NCI-H2107 treated with DMSO at 0.1 percent for 48 hours (cell line): ENCODE measurements around the gene NCOA1.
A peak's percentile ranks its signal among the peaks of the same experiment; 100 is the strongest.

Source experiments
- DNase-seq: peaks from one replicate; lab custom pipeline; 2025; ENCODE audit not compliant: unreplicated experiment; lab: John Stamatoyannopoulos, UW

Gene NCOA1

GRCh38 chr2:24731040-24731439, 240.0 kb downstream of the NCOA1 start:
- DNase-seq = no peak

DNA sequence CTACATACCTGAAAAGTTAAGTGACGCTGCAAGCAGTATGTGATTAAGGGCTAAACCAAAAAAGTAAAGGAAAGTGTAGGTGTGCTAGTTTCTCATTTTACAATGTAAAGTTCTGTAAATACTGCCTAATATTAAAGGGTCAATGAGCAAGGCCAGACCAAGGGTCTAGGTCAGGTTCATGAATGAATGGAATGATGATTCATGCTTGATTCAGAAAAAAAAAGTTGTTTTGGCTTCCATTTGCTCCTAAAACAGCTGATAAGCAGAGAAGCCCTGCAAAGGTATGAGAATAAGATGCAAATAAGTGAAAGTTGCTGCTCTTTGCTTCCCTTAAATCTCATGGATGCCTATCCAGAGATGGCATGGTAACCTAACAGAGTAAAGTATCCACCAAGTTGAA, 240.9 kb downstream of the NCOA1 start:
- DNase-seq = no peak

- no peak for DNase-seq
These were observed 243.7 kb downstream of the NCOA1 start for GRCh38 chr2:24734741-24735140.

GRCh38 chr2:24739354-24740025, 248.4 kb downstream of the NCOA1 start:
- no peak for DNase-seq

GRCh38 chr2:24740142-24740541, 249.1 kb downstream of the NCOA1 start:
- DNase-seq = no peak

DNA sequence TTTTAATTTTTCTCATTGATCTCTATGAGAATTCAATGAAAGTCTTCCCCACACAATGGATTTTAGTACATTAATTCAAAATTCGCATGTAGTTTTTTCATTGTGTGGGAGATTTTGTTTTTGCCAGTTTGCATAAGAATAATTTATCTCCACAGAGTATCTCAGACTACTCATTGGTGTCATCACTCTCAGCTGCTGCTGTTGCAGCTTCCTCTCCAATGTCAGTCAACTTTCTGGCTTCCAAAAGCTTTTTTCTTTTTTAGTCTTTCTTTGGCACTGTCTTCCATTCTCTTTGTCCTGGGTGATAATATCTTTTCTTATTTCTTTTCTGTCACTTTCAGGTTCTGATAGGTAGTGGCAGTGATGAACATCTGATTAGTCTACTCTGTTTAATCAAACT, 251.7 kb downstream of the NCOA1 start:
- no peak for DNase-seq

- DNase-seq = no peak
These were observed 252.9 kb downstream of the NCOA1 start for GRCh38 chr2:24743924-24744323.

GRCh38 chr2:24744356-24744755, 253.3 kb downstream of the NCOA1 start:
- no peak for DNase-seq

GRCh38 chr2:24745825-24746224, 254.8 kb downstream of the NCOA1 start:
- DNase-seq = no peak

- no peak for DNase-seq
These were observed 256.2 kb downstream of the NCOA1 start for GRCh38 chr2:24747299-24747698.

DNA sequence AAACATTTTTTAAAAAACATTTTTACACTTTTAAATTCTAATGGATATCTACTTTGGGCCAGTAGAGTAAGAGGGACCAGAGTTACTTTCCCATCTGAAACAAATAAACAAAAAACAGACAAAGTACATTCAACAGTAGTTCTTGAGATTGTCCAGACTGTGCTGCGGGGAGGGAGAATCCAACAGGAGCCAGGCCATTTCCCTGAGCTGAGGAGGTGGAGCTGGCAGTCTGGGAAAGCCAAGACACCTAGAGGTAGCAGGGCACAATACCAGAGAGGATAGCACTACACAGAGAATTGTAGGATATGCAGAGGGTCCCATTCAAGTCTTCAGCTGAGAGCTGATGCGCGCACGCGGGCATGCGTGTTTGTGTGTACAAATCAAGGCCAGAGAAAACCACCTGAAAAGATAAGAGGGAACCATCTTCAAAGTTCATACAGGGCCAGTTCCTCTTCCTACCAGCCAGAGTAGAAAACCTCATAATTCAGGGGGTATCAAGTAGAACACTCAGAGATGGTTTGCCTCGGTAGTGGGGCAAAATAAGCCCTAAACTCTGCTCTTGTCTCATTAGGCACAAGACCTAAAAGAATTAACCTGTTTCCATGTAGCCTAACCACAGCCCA, 258.1 kb downstream of the NCOA1 start:
- DNase-seq = no peak

GRCh38 chr2:24754985-24755705, 264.1 kb downstream of the NCOA1 start:
- DNase-seq = peak; percentile 83

GRCh38 chr2:24756789-24757188, 265.7 kb downstream of the NCOA1 start:
- no peak for DNase-seq

- no peak for DNase-seq
These were observed 270.8 kb downstream of the NCOA1 start for GRCh38 chr2:24761866-24762265.

DNA sequence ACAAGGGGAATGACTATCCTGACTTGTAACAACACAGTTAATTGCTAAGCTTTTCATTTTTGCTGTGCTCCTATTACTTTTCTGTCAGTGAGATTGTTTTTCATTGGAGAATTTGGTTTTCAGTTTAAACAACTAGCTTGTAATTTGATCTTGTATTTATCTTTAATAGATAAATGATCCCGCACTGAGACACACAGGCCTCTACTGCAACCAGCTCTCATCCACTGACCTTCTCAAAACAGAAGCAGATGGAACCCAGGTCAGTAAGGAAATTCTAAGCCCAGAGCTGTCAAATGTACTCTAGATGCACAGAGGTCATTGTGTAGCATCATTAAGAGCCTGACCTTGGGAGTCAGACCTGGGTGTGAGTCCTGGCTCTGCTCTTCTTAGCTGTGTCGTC, 271.5 kb downstream of the NCOA1 start:
- no peak for DNase-seq

DNA sequence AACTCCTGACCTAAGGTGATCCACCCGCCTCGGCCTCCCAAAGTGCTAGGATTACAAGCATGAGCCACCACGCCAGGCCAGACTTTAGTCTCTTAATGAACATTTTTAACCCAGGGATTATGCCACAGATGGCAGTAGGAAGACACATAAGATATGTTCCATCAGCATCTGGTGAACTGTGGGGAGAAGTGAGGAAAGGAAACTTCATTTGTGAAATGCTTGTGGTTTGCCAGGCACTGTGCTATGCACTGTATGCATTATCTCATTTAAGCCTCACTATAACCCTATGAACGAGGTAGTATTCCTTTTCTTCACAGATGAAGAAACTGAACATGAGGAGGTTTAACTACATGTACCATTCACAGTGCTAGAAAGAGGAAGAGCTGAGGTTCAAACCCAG, 272.8 kb downstream of the NCOA1 start:
- no peak for DNase-seq

DNA sequence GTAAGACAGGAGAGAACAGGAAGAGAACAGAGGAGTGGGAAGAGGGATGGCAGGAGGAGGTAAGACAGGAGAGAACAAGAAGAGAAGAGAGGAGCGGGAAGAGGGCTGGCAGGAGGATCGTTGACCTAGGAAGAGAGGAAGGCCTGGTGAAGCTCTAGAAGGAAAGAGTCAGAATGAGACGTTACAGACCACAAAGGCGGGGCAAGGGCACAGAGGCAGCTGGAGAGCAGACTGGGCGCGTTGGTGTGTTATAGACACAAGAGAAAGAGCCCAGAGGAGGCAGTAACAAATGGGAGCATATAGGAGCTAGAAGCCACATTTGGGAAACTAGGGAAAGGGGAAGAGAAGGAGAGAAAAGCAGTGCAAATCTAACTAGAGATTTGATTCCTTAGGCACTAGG, 275.6 kb downstream of the NCOA1 start:
- DNase-seq = no peak

- no peak for DNase-seq
These were observed 277.0 kb downstream of the NCOA1 start for GRCh38 chr2:24768013-24768412.

DNA sequence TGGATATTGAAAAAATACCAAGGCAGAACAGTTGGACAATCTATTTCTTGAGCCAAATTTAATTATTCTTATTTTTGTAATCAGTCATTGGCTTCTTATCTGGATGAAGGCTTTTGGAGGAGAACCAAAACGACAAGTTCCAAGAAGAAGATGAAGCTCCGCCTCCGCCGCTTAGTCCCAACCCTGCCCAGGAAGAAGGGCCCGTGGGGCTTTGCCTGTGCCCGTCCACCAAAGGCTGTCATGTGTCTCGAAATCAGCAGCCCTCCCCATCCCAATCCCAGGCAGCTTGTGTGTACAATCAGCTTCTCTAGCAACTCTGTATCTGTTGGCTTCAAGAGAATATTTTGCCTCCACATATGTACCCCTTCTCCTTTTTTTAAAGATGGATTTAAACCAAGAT, 277.5 kb downstream of the NCOA1 start:
- no peak for DNase-seq

- no peak for DNase-seq
These were observed 280.0 kb downstream of the NCOA1 start for GRCh38 chr2:24771061-24771460.

DNA sequence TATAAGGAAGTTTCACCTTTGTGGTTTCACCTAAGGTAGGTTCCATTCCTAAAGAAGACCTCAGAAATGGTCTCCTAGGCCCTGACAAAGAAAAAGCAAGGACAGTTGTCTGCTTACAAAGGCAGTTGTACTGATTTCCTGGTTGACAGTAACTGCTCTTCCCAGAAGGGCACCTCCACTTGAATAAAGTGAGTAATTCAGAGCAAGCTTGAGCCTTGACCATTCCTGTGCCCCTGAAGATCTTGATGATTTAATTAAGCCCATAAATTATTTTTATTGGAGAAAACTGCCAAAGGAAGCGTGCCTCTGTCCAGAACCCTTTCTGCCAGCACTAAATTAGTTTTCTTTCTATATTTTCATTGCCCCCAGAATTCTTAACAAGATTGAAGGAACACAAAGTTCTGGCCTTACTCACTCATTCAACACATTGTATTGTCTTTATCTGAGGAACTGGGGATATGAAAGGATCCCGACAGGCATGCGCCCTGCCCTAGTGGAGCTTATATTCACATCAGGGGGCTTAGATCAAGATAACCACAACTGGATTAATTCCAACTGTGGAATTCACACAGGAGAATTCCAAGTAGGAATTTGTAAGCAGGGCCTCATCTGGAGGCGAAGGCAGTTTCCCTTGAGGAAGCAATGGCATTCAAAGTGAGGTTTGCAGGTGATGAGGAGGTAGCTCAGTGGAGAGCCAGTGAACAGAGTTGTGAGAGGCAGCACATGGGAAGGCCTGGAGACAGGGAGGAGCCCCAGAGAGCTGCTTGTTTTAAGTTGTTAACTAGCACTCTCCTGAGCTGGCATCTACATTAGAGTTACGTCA, 280.9 kb downstream of the NCOA1 start:
- no peak for DNase-seq

GRCh38 chr2:24774373-24774772, 283.3 kb downstream of the NCOA1 start:
- DNase-seq = no peak
